Epithelial cell of proximal tubule (primary cell): Measurements from ENCODE around the gene PARN. TPM values are rescaled to one million over a fixed set of nuclear protein-coding genes. Genes with fewer than 3 reads are reported as not detected.

Experiments used
- DNase-seq: peaks from one replicate; pipeline ENCODE4 v3.0.0-alpha.2; 2011; ENCODE audit warnings: low read depth
- H3K4me3 ChIP-seq: 2 replicates; pipeline ENCODE4 v1.5.1; 2011; ENCODE audit warnings: low read depth, mild to moderate bottlenecking, low read length
- CTCF ChIP-seq: conservative IDR thresholded peaks from 2 replicates; pipeline ENCODE4 v1.5.1; 2012; ENCODE audit warnings: low read depth, mild to moderate bottlenecking, low read length
- total RNA-seq: library from RNA; depleted of rRNA; stranded (reverse); fragments of >200 nt; gene quantifications from 2 replicates; pipeline ENCODE4 v1.2.3, GENCODE V29; 2015

The PARN gene
- total RNA-seq, 1 donor from 2014 or later, result 28.5 TPM

- DNase-seq, result no peak
- no peak for TF ChIP-seq CTCF
- H3K4me3 ChIP-seq, result no peak overlapping the region
These were observed 169.3 kb downstream of the PARN start for GRCh38 chr16:14460726-14461125.

- TF ChIP-seq CTCF, result no peak
- DNase-seq, result no peak
- H3K4me3 ChIP-seq, result no peak overlapping the region
These were observed 171.5 kb downstream of the PARN start for GRCh38 chr16:14458576-14458975.

- no peak for TF ChIP-seq CTCF
- no peak for DNase-seq
- H3K4me3 ChIP-seq, result no peak overlapping the region
These were observed 173.1 kb downstream of the PARN start for GRCh38 chr16:14456793-14457481.

- DNase-seq, result no peak
- no peak for TF ChIP-seq CTCF
These were observed 174.5 kb downstream of the PARN start for GRCh38 chr16:14455573-14455972.

GRCh38 chr16:14454391-14454790 is 175.7 kb downstream of the PARN start:
- no peak overlapping the region for H3K4me3 ChIP-seq
- no peak for DNase-seq
- no peak for TF ChIP-seq CTCF

More at GRCh38 chr16:14455573-14455972, 174.5 kb downstream of the PARN start:
- no peak overlapping the region for H3K4me3 ChIP-seq

- no peak overlapping the region for H3K4me3 ChIP-seq
- no peak for DNase-seq
- no peak for TF ChIP-seq CTCF
These were observed 178.0 kb downstream of the PARN start for GRCh38 chr16:14452066-14452465.

- DNase-seq, result no peak
- no peak overlapping the region for H3K4me3 ChIP-seq
- TF ChIP-seq CTCF, result no peak
These were observed 179.2 kb downstream of the PARN start for GRCh38 chr16:14450846-14451245.
